GM19438 (cell line): Measurements from ENCODE around the gene BRAF.
A peak's percentile ranks its signal among the peaks of the same experiment; 100 is the strongest.
"Not testable (repeated sequence)": the region's sequence is repeated elsewhere in the genome, so short reads cannot be mapped to it uniquely, and the experiment has no call there.

Experiments
- ATAC-seq: cut with Tn5 transposase; IDR thresholded peaks from one replicate; pipeline ENCODE4 v1.9.1; 2021; ENCODE audit warnings: low read depth; ENCODE audit not compliant: unreplicated experiment

The BRAF gene

GRCh38 chr7:140922741-140923345 is 1.9 kb downstream of the BRAF start:
- no peak for ATAC-seq

- no peak for ATAC-seq
Measured at GRCh38 chr7:140920745-140921144, 4.0 kb downstream of the BRAF start.

GRCh38 chr7:140918236-140918635 is 6.5 kb downstream of the BRAF start:
- ATAC-seq = no peak

GRCh38 chr7:140917258-140917657 is 7.5 kb downstream of the BRAF start:
- ATAC-seq = no peak

- no peak for ATAC-seq
Measured at GRCh38 chr7:140915935-140916555, 8.7 kb downstream of the BRAF start.

- no peak for ATAC-seq
Measured at GRCh38 chr7:140914083-140914482, 10.6 kb downstream of the BRAF start.

GRCh38 chr7:140913596-140913928 is 11.2 kb downstream of the BRAF start:
- not testable (repeated sequence) for ATAC-seq

- no peak for ATAC-seq
Measured at GRCh38 chr7:140911746-140912145, 13.0 kb downstream of the BRAF start.

GRCh38 chr7:140909476-140910161 is 15.1 kb downstream of the BRAF start:
- no peak for ATAC-seq

- no peak for ATAC-seq
Measured at GRCh38 chr7:140908361-140908760, 16.4 kb downstream of the BRAF start.

- ATAC-seq = no peak
Measured at GRCh38 chr7:140903741-140904480, 20.8 kb downstream of the BRAF start.

- ATAC-seq = peak; percentile 82
Measured at GRCh38 chr7:140902303-140902953, 22.3 kb downstream of the BRAF start.

- ATAC-seq = no peak
Measured at GRCh38 chr7:140901941-140902302, 22.8 kb downstream of the BRAF start.

- no peak for ATAC-seq
Measured at GRCh38 chr7:140899883-140900282, 24.8 kb downstream of the BRAF start.

- no peak for ATAC-seq
Measured at GRCh38 chr7:140898786-140899536, 25.8 kb downstream of the BRAF start.

GRCh38 chr7:140896996-140897395 is 27.7 kb downstream of the BRAF start:
- ATAC-seq = no peak

GRCh38 chr7:140889645-140890044 is 35.1 kb downstream of the BRAF start:
- peak; percentile 64 for ATAC-seq

- no peak for ATAC-seq
Measured at GRCh38 chr7:140889150-140889549, 35.6 kb downstream of the BRAF start.

GRCh38 chr7:140888087-140888486 is 36.6 kb downstream of the BRAF start:
- ATAC-seq = no peak

- no peak for ATAC-seq
Measured at GRCh38 chr7:140885735-140886334, 38.9 kb downstream of the BRAF start.
